ENCODE measurements around the gene ZBTB17.
"Not testable (repeated sequence)": the region's sequence is repeated elsewhere in the genome, so short reads cannot be mapped to it uniquely, and the experiment has no call there.

ZBTB17 gene

GRCh38 chr1:15931884-15932283, 44.0 kb downstream of the ZBTB17 start:
- no peak for DNase-seq

- no peak for DNase-seq
These were observed 44.5 kb downstream of the ZBTB17 start for GRCh38 chr1:15931401-15931800.

DNA sequence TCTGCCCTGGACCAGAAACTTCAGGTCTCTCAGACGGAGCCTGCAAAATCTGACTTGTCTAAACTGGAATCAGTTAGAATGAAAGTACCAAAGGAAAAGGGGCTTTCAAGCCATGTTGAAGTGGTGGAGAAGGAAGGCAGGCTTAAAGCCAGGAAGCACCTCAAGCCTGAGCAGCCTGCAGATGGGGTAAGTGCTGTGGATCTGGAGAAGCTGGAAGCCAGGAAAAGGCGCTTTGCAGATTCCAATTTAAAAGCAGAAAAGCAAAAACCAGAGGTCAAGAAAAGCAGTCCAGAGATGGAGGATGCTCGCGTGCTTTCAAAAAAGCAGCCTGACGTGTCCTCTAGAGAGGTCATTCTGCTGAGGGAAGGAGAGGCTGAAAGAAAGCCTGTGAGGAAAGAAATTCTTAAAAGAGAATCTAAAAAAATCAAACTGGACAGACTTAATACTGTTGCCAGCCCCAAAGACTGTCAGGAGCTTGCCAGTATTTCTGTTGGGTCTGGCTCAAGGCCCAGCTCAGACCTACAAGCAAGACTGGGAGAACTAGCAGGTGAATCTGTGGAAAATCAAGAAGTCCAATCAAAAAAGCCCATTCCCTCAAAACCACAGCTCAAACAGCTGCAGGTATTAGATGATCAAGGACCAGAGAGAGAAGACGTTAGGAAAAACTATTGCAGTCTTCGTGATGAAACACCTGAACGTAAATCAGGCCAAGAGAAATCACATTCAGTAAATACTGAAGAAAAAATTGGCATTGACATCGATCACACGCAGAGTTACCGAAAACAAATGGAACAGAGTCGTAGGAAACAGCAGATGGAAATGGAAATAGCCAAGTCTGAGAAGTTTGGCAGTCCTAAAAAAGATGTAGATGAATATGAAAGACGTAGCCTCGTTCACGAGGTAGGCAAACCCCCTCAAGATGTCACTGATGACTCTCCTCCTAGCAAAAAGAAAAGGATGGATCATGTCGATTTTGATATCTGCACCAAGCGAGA, 46.6 kb downstream of the ZBTB17 start:
- DNase-seq = no peak

DNA sequence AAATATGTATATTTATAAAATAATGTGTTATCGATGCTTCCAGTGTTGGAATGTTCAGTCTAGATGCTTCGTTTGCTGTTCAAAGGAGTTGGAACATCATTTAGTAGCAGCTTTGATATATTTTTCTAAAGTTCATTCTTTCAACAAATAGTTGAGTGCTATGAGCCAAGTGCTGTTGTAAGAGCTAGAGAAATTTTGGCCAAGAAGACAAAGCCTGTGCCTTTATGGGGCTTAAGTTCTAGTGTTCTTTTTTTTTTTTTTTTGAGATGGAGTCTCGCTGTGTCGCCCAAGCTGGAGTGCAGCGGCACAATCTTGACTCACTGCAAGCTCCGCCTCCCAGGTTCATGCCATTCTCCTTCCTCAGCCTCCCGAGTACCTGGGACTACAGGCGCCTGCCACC, 49.5 kb downstream of the ZBTB17 start:
- DNase-seq = not testable (repeated sequence)

DNA sequence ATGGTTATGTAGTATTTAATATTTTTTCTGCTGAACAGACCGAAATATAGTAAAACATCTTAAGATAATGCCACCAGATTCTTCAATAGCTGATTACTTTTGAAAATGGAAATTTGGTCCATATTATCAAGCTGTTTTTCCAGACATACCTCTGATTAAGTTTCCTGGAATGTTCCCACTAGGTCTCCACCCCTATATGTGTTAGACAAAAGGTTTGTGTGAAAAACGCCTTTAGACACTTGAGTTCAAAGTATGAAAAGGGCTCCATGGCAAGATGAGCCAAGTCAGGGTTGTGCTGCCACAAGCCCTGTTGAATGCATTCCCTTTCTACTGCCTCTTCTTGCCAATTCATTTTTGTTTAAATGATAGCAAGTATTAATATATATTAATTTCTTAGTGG, 52.7 kb downstream of the ZBTB17 start:
- no peak for DNase-seq

DNA sequence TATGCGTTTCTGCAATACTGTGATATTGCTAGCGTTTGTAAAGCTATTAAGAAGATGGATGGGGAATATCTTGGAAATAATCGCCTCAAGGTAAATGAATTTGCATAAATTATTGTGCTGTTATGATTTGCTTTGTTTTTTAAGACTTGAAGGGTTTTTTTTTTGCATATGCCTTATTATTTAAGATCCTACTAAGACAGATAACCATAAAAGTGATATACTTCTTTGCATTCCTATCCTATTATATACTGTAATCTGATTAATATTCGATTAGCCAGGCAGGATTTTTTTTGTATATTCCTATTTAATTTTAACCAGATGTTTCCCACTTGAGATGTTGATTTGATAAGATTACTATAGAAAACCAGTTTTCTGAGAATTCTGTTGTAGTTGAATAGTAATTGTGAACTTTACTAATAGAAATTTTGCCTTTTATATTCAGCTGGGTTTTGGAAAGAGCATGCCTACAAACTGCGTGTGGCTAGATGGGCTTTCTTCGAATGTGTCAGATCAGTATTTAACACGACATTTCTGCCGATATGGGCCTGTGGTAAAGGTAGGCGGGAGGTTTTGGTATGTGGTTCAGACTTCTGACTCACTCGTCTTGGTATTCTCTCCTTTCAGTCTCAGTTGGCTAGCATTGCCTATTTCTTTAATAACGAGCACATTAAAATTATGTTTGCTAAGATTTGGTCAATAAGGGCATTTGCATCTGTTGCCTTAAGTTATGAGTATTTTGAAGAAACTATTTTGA, 56.8 kb downstream of the ZBTB17 start:
- DNase-seq = no peak

GRCh38 chr1:15916916-15917315, 59.0 kb downstream of the ZBTB17 start:
- no peak for DNase-seq

DNA sequence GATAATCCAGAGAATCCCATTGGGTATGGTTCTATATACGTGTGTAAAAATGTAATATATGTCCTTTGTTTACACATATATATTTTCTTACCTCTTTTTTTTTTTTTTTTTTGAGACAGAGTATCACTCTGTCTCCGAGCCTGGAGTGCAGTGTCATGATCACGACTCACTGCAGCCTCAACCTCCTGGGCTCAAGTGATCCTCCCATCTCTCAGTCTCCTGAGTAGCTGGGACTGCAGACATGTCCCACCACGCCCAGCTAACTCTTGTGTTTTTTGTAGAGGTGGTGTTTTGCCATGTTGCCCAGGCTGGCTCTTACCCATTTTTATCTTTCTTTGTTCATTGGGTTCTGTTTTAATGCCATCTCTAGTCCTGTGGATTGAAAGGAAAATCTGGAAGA, 59.5 kb downstream of the ZBTB17 start:
- no peak for DNase-seq

DNA sequence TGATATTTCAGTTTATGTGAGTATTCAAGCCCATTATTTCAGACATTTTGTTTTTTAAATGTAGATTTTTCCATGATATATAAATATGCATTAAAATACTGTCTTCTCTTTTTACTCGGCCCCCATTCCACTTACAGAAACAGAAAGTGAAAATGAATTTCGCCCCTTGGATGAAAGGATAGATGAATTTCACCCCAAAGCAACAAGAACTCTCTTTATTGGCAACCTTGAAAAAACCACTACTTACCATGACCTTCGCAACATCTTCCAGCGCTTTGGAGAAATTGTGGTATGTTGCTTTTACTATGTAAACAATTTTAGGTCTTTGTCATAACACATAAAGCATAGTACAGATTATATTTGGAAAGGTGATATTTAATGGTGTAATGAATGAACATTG, 59.9 kb downstream of the ZBTB17 start:
- no peak for DNase-seq

DNA sequence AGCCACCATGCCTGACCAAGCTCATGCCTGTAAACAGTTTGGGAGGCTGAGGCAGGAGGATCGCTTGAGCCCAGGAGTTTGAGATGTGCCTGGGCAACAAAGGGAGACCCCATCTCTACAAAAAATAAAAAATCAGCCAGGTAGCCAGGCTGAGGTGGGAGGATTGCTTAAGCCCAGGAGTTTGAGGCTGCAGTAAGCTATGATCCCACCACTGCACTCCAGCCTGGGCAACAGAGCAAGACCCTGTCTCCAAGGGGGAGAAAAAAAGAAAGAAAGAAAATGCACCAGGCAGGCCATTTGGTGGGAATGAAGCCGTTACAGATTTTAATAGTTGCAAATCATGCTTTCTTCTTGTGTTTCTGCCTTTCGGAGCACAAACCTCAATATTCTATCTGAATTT, 62.3 kb downstream of the ZBTB17 start:
- DNase-seq = not testable (repeated sequence)

GRCh38 chr1:15911927-15912326, 64.0 kb downstream of the ZBTB17 start:
- no peak for DNase-seq

DNA sequence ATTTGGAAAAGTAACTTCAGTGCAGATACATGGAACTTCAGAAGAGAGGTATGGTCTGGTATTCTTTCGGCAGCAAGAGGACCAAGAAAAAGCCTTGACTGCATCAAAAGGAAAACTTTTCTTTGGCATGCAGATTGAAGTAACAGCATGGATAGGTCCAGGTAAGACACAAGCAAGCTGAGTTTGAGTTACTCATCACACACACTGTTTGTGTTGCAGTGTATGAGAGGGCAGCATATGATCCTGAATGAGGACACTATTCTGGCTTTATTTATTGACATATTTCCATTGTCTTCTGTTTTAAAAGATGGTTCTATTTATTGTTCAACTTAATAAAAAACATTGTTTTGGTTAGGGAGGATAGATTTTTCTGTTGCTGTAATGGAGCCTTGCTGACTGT, 64.8 kb downstream of the ZBTB17 start:
- no peak for DNase-seq

DNA sequence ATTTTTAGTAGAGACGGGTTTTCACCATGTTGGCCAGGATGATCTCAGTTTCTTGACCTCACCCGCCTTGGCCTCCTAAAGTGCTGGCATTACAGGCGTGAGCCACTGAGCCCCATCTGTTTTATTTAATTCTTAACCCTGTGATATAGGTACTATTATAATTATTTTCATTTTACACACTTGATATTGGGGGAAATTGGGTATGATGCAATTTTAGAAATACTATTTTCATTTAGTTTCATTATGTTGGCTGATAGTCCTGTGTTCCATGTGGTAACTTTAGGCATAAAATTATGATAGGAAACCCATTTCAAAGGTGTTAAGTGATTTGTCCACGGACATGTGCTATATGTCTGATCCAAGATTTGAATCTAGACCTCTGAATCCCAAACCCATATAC, 67.3 kb downstream of the ZBTB17 start:
- DNase-seq = no peak

DNA sequence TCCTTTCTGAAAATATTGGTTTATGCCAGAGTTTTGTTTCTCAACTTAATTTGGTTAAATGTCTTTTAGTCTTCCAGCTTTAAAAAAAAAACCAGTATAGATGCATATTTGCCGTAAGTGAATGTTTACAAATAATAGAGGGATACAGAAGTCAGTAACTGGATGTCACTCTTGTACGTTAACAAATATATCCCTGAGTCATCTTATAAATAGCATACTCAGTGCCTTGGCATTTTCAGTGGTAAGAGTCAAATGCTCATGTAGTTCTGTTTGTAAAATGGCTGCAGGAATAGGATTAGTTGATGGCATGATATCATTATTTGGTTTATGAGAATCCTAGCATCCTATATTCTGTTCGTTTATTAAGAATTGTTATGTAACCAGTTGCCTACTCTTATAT, 73.0 kb downstream of the ZBTB17 start:
- DNase-seq = no peak

GRCh38 chr1:15900662-15901279, 75.1 kb downstream of the ZBTB17 start:
- no peak for DNase-seq

DNA sequence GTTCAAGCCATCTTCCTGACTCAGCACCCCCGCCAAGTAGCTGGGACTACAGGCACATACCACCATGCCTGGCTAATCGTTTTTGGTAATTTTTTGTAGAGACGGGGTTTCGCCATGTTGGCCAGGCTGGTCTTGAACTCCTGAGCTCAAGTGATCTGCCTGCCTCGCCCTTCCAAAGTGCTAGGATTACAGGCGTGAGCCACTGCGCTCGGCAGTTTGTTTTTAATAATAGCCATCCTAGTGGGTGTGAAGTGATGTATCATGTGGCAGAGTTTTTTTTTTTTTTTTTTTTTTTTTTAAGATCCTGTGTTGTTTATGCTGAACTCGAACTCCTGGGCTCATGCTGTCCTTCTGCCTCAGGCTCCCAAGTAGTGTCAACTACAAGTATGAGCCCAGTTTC, 76.6 kb downstream of the ZBTB17 start:
- no peak for DNase-seq

DNA sequence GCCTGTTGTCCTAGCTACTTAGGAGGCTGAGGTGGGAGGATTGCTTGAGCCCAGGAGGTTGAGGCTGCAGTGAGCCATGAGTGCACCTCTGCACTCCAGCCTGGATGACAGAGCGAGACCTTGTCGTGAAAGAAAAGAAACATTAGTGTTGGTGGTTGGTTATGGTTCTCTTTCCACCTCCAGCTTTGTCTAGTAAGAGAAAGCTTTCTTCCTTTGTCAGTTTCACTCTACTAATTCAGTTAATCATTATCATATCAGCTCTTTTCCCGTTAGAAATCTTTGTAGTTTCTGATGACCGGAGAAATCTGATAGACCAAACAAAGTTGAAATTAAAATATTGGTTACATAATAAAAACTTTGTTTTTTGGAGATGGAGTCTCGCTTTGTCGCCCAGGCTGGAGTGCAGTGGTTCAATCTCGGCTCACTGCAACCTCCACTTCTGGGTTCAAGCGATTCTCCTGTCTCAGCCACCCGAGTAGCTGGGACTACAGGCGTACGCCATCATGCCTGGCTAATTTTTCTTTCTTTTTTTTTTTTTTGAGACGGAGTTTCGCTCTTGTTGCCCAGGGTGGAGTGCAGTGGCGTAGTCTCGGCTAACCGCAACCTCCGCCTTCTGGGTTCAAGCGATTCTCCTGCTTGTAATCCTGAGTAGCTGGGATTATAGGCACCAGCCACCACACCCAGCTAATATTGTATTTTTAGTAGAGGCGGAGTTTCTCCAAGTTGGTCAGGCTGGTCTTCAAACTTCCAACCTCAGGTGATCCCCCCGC, 78.9 kb downstream of the ZBTB17 start:
- DNase-seq = not testable (repeated sequence)

DNA sequence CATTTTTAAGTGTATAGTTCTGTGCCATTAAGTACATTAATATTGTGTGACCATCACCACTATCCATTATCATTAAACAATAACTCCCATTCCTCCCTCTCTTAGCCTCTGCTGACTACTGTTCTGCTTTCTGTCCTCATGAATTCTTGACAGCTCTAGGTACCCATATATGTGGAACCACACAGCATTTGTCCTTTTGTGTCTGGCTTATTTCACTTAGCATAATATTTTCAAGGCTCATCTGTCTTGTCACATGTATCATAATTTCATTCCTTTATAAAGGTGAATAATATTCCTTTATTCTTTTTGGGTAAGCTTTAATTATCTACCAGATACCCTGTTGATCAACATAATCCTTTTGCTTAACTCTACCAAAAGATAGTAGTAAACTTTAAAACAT, 80.7 kb downstream of the ZBTB17 start:
- no peak for DNase-seq

DNA sequence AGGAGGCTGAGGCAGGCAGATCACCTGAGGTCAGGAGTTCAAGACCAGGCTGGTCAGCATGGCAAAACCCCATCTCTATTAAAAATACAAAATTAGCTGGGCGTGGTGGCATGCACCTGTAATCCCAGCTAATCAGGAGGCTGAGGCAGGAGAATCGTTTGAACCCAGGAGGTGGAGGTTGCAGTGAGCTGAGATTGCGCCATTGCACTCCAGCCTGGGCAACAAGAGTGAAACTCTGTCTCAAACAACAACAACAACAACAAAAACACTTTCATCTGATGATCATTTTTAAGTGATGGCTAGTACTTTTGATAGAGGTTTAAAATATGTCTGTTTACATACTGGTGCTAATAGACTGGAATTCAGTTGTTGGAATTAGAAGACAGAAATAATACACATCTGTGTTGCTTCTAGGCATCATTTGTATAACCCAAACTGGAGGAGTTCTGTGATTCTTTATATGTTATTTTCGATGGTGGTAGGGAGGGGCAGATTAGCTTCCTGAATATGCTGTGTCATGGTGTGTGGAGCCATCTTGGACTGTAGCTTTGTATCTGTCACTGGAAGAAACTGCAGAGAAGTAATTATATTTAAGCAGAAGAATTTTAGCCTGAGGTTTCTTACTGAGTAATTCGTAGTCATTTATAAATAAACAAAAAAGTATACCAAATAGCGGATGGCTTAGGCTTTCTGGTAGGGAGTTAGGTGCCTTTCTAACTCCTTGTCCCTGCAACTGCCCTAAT, 82.9 kb downstream of the ZBTB17 start:
- DNase-seq = peak; percentile 6
